ENCODE results near the gene MDM4.

Gene MDM4

DNA sequence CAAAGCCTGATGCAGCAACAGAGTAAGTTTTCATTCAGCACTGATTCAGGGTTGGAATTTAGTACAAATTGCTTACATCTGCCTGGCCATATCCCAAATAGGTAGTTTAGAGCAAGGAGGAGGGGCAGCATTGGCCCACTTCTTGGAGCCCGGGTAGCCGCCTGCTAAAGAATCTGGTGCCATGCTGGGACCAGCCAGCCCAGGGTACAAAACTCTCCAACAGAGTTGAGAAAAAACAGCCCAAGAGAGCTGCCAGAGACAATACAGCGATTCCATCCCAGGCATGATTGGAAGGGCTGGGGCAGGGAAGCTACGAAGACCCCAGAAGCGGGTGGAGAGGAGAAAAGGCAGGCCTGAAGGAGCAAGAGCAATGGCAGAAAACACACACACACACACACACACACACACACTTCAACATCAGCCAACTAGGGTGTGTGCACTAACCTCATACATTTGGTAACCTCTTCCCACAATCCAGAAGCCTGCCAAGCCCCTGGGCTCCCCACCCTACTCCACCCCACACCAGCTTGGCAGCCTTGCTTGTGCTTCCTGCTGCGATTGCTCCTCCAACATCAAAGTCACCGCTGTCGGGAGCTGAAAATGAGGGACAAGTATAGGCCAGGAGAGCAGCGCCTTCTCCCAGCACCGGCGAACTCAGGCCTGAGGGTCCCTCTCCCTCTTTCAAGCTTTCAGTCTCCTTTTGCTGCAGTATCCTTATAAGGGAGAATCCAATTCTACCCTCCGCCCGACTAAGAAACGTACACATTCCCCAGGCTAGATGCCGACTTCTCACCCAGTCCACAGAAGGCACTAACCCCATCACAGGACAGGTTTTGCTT, 22.8 kb upstream of the MDM4 start:
- DNase-seq (ENCODE audit: low read depth): peak; percentile 12

DNA sequence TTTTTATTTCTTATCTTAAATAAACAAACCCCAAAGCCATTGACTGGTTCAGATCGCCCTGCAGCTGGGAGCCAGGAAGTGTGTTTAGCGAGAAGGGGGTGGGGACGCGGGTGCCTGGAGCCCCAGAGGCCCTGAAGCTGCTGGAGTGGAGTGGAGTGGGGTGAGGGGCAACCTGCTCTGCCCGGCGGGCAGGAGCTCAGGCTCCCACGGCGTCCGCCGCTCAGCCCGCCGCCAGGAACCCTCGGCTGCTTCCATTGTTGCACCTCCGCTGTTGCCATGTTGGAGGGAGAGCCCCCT, 22.3 kb upstream of the MDM4 start:
- DNase-seq (ENCODE audit: low read depth): no peak

DNA sequence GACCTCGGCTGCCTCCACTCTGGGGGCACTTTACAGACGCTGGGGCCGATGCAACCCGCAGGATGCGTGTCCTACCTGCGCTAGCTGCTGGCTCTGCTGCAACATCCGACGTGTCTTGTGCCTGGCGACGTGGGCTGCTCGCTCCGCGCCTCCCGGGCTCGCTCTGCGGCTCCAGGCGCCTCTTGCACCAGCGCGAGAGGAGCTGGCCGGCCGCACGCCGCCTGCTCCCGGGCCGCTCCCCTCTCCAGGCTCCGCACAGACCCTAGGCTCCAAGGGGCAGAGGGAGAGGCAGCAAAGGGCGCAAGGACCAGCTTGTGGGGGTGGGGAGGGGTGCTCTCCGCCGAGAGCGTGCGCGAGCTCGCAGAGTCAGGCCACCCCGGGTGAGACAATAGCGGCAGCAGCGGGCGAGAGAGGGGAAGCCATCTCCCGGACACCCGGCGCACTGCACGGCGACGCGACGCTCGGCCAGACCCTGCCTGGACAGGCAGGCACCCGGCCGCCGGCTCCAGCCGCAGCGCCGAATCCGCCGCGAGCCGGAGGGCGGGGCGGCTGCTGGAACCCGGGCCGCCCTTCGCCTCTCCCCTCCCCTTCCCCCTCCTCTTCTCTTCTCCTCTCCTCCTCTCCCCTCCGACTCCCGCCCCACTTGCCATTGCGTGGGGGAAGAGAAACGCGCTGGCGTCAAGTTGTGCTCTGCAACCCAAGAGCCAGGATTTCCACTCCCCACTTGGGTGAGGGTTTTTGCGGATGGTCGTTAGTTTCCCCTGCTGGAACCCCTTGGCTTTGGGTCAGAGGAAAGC, 21.7 kb upstream of the MDM4 start, which contains the start of gene PIK3C2B:
Gene PIK3C2B (minus strand): TSS at position 525 of the 797 bp plus-strand sequence. CDS start 25,003 bp downstream, outside the sequence.
- DNase-seq (ENCODE audit: low read depth): peak; percentile 13

DNA sequence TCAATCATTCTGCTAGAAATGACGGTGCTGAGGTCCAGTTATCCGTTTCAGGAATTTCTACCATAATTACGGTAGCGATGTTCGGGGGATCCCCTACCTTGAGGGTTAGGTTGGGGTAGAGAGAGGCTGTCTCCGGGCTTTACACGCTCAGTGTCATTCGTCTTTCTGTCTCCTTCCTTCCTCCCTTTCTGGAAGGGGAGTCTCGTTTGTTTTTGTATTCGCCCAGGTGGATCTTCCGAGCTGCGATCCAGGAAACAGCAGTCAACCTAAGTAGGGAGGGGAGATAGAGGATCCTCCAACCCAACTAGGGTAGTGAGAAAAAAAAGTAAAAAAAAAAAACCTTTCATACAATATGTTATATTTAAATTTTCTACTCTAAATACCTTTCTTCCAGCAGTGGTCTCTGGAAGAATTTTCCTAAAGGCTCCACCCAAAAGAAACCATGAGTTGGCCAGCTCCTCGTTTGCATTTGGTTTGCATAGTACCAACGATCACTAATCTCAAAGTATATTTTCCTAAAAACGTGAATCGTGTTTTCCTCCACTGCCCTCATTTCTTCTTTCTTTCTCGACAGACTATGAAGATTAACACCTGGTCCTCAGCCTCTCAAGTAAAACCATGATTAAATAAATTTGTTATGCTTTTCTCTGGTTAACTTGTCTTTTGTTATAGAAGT, 21.0 kb upstream of the MDM4 start:
- no peak for DNase-seq (ENCODE audit: low read depth)

DNA sequence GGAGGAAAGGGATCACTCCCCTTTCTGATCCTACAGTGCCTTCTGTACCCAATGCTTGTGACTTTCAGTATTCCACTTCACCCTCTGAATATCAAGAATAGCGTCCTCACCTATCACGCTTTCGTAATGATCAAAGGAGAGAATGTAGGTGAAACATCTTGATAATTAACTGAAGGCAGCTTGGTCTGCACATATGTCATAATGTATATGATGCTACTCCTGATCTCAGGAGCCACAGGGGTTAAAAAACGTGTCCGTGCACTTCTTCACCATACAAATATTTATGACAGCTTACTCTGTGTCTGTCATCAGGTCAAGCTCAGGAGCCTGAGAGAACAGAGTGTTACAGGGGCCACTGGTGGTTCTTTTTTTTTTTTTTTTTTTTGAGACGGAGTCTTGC, 20.4 kb upstream of the MDM4 start:
- DNase-seq (ENCODE audit: low read depth): no peak

DNA sequence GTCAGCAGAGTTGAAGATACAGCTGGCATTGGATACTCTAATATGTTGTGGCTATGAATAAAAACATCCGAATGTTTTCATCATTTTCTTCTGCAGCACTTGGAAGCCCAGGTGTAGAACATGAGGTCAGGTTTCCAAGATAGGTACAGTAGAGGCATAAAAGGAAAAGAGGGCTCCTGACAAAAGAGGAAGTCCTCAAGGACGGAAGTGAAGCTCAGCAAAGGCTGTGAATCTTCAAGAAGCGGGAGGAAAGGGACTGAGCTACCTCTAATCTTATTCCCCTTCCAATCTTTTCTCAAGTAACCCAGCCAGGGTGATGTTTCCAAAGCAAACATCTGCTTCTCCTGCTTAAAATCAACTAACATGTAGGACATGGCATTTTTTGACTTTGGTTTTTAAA, 17.2 kb upstream of the MDM4 start:
- DNase-seq (ENCODE audit: low read depth): no peak

DNA sequence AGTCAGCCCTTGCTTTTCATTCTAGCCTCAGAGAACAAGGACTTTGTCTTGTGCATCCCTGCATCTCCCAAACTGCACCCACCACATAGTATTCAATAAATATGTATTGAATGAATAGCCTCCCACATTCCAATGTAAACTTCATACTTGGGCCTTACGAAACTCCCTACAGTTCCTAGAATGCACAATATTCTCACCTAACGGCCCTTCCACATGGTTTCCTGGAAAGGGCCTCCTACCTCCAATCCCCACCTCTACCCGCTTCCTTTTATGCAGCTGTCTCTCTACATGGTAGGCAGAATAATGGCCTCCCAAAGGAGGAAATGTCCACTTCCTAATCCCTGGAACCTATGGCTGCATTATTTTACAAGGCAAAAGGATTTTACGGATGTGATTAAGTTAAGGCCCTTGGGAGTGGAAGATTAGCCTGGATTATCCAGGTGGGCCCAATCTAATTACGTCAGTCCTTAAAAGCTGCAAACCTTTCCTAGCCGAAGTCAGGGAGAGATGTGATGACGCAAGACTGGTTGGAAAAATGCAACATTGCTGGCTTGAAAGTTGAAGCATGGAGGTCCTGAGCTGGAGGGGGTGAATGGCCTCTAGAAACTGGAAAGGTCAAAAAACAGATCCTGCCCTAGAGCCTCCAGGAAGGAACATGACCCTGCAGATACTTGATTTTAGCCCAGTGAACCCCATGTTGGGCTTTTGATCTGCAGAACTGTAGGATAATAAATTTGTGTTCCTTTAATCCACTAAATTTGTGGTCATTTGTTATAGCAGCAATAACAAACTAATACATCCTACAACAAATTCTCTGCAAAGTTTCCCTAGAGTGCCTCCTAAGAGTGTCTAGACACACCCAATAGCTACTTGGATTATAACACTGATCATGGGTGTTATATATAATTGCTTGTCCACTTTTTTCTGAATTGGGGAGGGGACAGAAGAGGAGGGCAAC, 16.4 kb upstream of the MDM4 start:
- no peak for DNase-seq (ENCODE audit: low read depth)

DNA sequence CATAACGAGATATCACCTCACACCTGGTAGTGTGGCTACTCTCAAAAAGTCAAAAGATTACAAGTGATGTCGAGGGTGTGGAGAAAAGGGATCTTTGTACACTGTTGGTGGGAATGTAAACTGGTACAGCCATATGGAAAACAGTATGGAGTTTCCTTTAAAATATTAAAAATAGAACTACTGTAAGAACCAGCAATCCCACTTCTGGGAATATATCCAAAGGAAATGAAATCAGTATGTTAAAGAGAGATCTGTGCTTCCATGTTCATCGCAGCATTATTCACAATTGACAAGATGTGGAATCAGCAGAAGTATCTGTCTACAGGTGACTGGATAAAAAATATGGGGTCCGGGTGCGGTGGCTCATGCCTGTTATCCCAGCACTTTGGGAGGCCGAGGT, 14.0 kb upstream of the MDM4 start:
- no peak for DNase-seq (ENCODE audit: low read depth)

DNA sequence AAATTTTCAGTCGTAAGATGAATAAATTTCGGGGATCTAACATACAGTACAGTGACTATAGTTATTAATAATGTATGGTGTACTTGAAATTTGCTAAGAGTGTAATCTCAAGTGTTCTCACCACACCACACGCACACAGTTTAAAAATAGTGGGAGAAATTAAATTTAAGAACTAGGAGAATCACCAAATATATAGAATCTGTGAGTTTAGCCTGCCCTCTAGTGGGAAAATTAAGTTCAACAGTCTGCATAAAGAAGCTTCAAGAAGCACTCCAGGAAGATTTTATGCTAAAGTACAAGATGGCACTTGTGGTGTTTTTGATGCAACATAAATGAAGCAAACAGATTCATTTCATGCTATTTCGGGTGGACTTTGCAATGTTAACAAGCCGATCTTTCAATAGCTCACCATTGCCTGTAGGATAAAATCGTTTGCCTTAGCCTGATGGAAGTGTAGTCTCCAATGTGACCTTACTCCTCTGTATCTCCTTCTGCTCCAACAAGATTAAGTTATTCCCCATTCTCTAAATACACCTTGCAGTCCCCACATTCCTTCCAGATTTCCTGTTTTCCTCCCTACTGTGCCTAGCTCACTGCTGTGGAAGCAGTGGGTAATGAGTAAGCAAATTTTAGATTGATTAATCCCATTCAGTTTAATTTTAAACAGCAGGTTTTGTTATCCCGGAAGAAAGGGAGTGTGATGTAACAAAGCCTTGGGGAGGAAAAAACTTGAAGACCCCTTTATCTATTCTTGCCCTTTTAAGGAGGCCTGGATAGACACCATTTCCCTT, 12.9 kb upstream of the MDM4 start:
- DNase-seq (ENCODE audit: low read depth): no peak

DNA sequence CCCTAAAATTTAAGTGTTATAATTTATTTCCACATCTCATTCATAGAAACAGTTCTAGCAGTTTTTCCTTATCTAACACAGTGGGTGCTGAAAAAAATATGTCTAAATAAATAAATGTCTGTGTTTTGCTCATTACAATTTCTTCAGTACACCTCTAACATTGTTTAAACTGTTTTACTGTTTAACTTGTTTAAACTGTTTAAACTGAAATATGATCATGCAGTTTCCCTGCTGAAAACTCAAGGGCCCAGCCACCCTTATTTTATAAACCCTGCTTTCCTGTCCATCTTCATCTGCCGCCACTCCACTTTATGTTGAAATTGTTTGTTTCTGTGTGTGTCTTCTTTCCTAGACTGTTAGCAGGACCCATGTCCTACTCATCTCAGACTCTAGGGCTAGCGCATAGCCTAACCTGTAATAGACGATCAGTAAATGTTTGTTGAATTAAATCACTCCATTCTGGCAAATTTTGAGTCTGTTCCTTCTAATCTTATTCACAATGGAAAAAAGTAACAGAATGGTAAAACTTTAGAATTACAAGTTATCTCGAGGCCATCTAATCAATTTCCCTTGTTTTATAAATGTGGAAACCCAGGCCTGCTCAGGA, 12.2 kb upstream of the MDM4 start:
- no peak for DNase-seq (ENCODE audit: low read depth)

DNA sequence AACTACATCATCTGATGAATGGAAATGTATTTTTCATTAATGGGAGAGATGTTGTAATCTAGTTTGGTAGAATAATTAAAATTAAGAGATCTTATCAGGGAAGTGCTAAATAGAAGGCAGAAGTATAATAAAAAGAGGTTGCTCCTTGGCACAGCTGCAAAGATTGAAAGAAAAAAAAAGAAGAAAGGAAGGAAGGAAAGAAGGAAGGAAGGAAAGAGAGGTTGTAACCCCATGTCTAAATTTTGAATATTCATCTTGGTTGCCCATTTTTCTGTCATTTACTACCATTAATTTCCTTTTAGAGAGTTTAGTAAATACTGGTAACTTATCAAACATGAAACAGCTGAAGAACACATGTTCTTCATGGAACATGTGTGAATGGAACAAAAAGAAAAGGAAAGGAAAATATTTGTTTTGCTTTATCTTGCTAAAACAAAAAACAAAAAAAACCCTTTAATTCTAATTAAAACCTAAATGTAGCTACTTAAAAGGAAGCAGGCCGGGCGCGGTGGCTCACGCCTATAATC, 10.5 kb upstream of the MDM4 start:
- no peak for DNase-seq (ENCODE audit: low read depth)

DNA sequence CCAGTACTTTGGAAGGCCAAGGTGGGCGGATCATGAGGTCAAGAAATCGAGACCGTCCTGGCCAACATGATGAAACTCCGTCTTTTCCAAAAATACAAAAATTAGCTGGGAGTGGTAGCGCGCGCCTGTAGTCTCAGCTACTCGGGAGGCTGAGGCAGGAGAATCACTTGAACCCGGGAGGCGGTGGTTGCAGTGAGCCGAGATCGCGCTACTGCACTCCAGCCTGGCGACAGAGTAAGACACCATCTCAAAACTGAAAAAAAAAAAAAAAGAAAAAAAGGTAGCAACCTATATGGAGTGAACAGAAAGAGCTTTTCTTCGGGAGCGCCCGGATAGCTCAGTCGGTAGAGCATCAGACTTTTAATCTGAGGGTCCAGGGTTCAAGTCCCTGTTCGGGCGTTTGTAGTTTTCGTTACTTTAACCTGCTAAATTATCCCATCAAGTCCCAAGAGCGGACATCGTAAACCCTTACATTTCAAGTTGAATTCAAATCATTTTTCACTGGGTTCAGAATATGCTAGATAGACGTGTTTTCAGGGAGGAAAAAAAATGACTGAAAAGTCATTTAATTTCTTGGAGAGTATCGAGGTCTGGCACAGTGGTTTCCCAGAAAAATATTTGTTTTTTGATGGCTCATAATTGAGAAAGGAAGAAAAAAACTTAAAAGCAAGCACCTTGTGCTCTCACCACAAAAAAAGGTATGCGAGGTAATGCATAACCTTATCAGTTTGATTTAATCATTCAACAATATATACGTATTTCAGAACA, 9.8 kb upstream of the MDM4 start:
- DNase-seq (ENCODE audit: low read depth): peak; percentile 74

DNA sequence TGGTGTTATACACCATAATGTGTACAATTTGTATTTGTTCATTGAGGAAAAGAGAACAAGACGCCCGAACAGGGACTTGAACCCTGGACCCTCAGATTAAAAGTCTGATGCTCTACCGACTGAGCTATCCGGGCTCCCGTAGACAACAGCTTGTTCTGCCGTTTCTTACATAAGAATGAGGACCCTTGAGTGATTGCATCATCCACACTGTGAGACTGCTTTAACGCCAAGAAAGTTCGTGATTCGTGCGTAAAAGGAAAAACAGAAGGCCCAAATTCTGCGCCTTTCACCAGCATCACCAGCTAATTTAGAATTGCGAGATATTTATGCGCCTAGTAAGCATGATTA, 9.3 kb upstream of the MDM4 start:
- peak; percentile 68 for DNase-seq (ENCODE audit: low read depth)

DNA sequence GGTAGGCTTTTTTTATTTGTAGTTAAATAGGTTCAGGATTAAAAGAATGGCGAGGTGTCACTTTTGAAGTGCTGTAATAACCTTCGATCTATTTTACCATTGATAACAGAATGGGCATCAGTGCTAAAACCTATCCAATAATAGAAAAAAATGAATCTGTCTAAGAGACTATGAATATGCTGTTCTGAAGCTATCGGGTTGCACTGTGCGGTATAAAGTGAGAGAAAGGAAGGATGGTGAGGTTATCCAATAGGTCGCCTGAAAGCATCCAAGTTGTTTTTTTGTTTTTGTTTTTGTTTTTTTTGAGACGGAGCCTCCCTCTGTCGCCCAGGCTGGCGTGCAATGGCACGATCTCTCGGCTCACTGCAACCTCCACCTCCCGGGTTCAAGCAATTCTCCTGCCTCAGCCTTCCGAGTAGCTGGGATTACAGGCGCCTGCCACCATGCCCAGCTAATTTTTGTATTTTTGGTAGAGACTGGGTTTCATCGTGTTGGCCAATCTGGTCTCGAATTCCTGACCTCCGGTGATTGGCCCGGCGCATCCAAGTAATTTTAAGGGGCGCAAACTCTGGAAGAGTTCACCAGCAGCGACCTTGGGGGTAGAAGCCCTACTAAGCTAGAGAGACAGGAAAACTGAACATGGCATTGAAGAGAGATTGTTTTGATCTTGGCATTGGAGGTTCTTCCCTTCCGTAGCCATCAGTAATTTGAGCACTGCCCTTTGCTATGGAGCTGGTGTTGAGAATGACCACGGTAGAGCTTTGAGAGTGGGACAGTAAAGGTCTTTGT, 8.7 kb upstream of the MDM4 start:
- no peak for DNase-seq (ENCODE audit: low read depth)

DNA sequence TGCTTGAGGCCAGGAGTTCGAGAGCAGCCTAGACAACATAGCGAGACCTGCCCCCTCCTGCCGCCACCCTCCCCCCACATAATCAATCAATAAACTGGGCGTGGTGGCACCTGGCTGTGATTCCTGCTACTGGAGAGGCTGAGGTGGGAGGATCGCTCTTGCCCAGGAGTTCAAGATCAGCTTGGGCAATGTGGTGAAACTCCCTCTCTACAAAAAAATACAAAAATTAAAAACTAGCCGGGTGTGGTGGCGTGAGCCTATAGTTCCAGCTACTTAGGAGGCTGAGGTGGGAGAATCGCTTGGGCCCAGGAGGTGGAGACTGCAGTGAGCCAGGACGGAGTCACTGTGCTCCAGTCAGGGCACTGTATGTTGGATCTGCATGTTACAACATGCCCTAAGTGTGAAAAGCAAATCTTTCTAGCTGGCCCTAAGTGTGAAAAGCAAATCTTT, 7.0 kb upstream of the MDM4 start:
- DNase-seq (ENCODE audit: low read depth): no peak

DNA sequence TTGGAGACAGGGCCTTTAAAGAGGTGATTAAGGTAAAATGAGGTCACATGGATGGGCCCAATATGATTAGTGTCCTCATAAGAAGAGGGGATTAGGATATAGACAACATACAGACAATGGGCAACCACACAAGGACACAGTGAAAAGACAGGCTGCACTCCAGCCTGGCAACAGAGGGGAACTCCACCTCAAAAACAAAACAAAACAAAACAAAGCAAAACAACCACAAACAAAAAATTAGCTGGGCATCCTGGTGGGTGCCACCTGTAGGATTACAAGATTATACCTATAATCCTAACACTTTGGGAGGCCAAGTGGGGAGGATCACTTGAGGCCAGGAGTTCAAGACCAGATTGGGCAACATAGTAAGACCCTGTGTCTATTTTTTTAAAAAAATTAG, 4.8 kb upstream of the MDM4 start:
- DNase-seq (ENCODE audit: low read depth): no peak

DNA sequence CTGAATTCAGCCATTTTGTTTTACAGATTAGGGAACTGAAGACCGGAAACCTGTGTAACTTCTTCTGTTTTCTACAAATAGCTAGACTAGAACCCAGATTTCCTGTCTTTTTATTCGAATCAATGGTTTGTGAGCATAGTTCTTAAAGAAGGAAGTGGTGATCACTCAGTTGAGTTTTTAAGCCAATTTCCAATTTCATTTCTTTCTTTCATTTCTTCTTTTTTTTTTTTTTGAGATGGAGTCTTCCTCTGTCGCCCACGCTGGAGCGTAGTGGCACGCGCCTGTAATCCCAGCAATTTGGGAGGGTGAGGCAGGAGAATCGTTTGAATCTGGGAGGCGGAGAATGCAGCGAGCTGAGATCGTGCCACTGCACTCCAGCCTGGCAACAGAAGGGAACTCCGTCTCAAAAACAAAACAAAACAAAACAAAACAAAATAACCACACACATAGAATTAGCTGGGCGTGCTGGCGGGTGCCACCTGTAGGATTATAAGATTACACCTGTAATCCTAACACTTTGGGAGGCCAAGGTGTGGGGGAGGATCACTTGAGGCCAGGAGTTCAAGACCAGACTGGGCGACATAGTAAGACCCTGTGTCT, 3.0 kb upstream of the MDM4 start:
- no peak for DNase-seq (ENCODE audit: low read depth)

DNA sequence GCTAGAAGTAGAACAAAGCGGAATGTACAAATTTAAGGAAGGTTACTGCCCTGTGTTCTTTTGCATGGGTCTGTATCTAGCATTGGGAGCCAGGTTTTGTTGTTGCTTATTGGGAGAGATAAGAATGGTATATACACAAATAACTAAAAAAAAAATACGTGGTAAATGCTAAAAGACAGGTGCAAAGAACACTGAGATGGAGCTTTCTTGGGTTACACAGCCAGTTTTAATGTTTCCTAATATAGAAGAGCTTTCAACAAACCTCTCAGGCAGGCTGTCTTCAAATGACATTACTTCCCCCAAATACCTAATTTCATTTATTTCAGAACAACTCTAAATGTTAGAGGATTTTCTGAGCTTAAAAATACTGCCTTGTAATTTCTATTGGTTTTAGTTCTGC, 1.4 kb upstream of the MDM4 start:
- no peak for DNase-seq (ENCODE audit: low read depth)

Data from GM04503 (cell line).